GM19328 (cell line): Measurements from ENCODE around the gene BCAT1.

ENCODE experiments used
- ATAC-seq: cut with Tn5 transposase; IDR thresholded peaks from one replicate; pipeline ENCODE4 v1.9.1; 2021; ENCODE audit warnings: mild to moderate bottlenecking, moderate library complexity; ENCODE audit not compliant: unreplicated experiment

The BCAT1 gene

DNA sequence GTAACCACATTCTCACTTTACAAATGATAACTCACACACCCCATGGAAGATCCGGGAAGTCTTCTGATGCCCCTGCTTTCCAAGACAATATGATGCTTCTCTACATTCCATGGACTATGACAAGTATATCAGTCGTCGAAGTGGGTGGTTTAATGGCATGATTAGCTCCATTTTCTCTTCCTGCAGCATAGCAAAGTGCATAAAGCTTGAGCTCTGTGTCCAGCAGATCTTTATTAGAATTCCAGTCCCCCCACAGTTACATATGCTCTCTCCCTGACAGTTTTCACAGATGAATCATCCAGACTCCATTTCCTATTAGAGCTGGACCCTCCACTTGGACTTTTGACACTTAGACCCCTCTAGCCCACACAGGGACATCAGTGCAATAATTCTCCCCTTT, 174.9 kb downstream of the BCAT1 start:
- ATAC-seq, result no peak

DNA sequence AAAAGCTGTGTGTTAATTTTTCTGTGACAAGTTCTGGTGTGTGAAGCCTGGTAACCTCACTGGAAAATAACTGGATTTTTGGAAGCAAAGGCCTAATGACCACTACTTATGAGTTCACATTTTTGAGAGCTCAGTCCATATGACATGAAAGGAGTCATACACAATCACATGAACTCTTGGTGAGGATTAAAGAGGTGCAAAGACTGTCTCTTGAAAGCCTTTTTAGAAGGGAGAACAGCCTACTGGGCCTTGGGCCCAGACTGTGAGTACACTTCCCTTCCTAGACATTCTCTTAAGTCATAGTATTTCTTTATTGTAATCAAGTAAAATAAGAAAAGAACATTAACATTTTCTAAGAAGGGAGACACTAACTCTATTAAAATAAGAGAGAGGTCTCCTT, 176.1 kb downstream of the BCAT1 start:
- no peak for ATAC-seq

DNA sequence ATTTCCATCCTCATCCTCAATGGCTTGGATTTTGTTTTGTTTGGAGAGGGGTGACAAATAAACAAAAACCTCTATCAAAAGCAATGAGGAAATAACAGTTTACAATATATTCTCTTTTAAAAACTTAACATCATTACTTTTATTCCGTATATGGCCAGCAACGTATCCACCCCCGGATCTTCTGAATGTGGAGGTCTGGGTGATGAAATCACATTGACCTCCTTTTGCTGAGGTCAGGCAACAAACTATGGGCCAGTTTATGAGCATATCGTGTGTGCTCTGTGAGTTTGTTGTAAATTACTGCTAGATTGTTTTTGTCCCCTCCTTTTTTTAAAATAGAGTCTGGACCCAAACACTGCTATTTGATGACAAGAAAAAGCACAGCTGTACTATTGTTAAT, 178.1 kb downstream of the BCAT1 start:
- no peak for ATAC-seq

DNA sequence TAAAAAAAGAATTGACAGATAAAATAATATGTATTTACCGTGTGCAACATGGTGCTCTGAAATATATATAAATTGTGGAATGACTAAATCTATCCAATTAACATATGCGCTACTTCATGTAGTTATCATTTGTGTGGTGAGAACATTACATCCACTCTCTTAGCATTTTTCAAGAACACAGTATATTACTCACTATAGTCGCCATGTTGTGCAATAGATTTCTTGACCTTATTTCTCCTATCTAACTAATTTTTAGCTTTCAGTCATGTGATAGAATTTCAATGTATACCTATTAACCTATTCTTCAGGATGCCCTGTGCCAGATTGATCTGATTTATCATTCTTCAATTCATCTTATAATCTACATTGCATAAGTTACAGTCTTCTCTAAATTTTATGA, 178.6 kb downstream of the BCAT1 start:
- no peak for ATAC-seq

GRCh38 chr12:24769682-24770081, 179.2 kb downstream of the BCAT1 start:
- no peak for ATAC-seq

DNA sequence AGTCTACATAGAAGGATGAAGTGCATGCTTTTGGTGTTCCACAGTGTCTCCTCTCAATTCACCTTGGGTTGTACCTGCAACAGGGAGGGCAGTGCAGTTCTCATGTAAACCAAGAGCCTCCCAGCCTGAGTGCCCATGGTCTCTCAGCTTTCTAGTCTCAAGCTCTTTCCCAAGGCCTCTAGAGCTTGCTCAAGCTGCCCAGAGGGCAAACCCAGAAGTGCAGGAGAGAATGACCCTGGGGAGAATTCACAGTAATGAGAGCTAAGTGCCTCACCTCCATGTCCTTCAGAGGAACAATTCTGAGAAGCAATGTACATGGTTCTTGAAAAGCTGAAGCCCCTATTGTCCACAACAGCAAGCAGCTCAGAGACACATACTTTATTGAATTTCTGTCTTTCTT, 180.5 kb downstream of the BCAT1 start:
- ATAC-seq, result no peak

- ATAC-seq, result no peak
These were observed 181.9 kb downstream of the BCAT1 start for GRCh38 chr12:24767016-24767415.

GRCh38 chr12:24764712-24765111, 184.2 kb downstream of the BCAT1 start:
- no peak for ATAC-seq

DNA sequence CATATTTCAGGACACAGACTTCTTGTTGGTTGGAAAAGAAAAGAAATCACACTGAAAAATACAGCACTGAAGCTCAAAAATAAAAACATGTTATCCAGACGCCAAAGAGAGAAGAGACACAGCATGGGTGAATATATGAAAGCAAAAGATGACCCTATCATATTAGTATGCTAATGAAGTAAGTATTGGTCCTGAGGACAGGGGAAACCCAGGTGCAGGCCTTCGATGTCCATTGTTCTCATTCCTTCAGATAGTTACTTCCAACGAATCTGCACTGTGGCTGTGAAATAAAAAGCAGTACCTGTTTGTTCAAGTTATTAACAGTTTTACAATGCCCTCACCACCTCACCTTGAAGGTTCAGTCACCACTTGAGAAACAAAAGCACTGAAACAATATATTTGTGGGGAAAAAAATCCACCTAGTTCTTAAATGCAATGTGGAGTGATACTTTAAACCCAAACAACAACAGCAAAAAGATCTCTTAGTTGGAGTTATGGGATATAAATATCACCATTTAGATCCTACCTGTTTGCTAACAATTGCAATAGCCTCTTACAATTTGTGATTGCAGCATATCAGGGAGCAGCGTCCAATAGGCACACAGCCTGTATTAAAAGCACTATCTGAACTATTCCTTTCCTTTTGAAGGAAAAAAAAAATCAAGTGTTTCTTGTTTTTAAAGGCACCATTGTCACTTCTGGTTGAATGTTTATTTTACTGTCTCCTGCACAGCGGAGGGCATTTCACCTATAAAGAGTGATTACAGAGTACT, 188.1 kb downstream of the BCAT1 start:
- ATAC-seq, result no peak

- no peak for ATAC-seq
These were observed 188.7 kb downstream of the BCAT1 start for GRCh38 chr12:24760162-24760561.
